A673 (cell line): ENCODE results near the gene TCF7L2.

ENCODE experiments used
- EZH2 ChIP-seq: fragments of 200-600 bp; sonication (generic); IDR thresholded peaks from 2 replicates; pipeline ENCODE4 v1.6.1; 2017; ENCODE audit warnings: borderline replicate concordance, low read depth, mild to moderate bottlenecking, mixed read lengths, antibody characterized with exemption, low read length; ENCODE audit not compliant: poor library complexity, severe bottlenecking
- TF ChIP-seq, protein P1 (sequence below): fragments of 300-800, 200-600 bp; sonication (generic); conservative IDR thresholded peaks from 2 replicates; pipeline ENCODE4 v1.5.1; 2017; ENCODE audit warnings: low read depth, mild to moderate bottlenecking, antibody characterized with exemption, low read length, moderate library complexity, mixed read lengths

DNA sequence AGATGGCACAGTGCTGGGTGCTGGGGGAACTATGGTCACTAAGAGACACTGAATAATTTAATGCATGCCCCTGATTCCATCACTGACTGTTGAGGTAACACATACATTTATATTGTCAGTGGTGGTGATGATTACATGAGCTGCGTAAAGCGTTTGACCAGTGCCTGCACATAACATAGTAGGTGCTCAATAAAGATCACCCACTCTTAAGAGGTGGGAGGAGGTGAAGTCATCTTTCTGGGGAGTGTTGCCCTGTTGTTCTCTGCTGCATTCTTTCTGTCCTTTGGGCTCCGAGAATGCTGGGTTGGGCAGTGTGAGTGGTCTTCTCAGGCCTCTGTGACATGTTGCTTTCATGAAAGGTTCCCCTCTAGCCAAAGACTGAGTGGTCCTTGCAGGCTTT, 68.0 kb downstream of the TCF7L2 start:
- TF ChIP-seq, protein P1, sequence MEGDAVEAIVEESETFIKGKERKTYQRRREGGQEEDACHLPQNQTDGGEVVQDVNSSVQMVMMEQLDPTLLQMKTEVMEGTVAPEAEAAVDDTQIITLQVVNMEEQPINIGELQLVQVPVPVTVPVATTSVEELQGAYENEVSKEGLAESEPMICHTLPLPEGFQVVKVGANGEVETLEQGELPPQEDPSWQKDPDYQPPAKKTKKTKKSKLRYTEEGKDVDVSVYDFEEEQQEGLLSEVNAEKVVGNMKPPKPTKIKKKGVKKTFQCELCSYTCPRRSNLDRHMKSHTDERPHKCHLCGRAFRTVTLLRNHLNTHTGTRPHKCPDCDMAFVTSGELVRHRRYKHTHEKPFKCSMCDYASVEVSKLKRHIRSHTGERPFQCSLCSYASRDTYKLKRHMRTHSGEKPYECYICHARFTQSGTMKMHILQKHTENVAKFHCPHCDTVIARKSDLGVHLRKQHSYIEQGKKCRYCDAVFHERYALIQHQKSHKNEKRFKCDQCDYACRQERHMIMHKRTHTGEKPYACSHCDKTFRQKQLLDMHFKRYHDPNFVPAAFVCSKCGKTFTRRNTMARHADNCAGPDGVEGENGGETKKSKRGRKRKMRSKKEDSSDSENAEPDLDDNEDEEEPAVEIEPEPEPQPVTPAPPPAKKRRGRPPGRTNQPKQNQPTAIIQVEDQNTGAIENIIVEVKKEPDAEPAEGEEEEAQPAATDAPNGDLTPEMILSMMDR: no peak
- TF ChIP-seq EZH2: no peak
